DND-41 (cell line): ENCODE results near the gene MMP24.

Experiments
- ATAC-seq: fragments of 200-7000 bp; cut with Tn5 transposase; 3 replicates; pipeline ENCODE4 v1.9.1; 2021; ENCODE audit warnings: low read depth; ENCODE audit not compliant: insufficient read depth
- DNase-seq: peaks from one replicate; pipeline ENCODE4 v3.0.0-alpha.2; 2020
- H2AFZ ChIP-seq: 2 replicates; pipeline ENCODE4 v1.6.0; 2012; ENCODE audit warnings: low read depth, low read length
- H3K27ac ChIP-seq: 2 replicates; pipeline ENCODE4 v1.5.1; 2012; ENCODE audit warnings: low read length, inconsistent platforms
- H3K27me3 ChIP-seq: fragments of 200-600 bp; sonication (generic); 2 replicates; pipeline ENCODE4 v1.6.0; 2012; ENCODE audit warnings: low read length, mild to moderate bottlenecking, inconsistent platforms; ENCODE audit not compliant: insufficient read depth, poor library complexity
- H3K36me3 ChIP-seq: 2 replicates; pipeline ENCODE4 v1.5.1; 2012; ENCODE audit warnings: low read length, inconsistent platforms; ENCODE audit not compliant: insufficient read depth
- H3K4me1 ChIP-seq: 2 replicates; pipeline ENCODE4 v1.5.1; 2012; ENCODE audit warnings: mild to moderate bottlenecking, low read length; ENCODE audit not compliant: insufficient read depth
- H3K4me2 ChIP-seq: 2 replicates; pipeline ENCODE4 v1.6.0; 2012; ENCODE audit warnings: mild to moderate bottlenecking, moderate library complexity, low read length, inconsistent platforms; ENCODE audit not compliant: insufficient read depth
- H3K4me3 ChIP-seq, 2 experiments: fragments of 200-600 bp in 1 of 2; shearing (Covaris generic) in 1 of 2; 2 replicates each; pipeline ENCODE4 v1.5.1; 2012 to 2016; ENCODE audit warnings: inconsistent platforms in 2 of 2, low read length in 2 of 2, mild to moderate bottlenecking in 2 of 2, low read depth in 1 of 2, moderate library complexity in 1 of 2
- H3K79me2 ChIP-seq: 2 replicates; pipeline ENCODE4 v1.6.0; 2012; ENCODE audit warnings: low read length, inconsistent platforms; ENCODE audit not compliant: insufficient read depth
- H3K9ac ChIP-seq: 2 replicates; pipeline ENCODE4 v1.6.0; 2012; ENCODE audit warnings: low read depth, mild to moderate bottlenecking, inconsistent platforms, low read length, moderate library complexity
- H3K9me3 ChIP-seq: 2 replicates; pipeline ENCODE4 v1.5.1; 2012; ENCODE audit warnings: low read length, moderate library complexity, mild to moderate bottlenecking, inconsistent platforms; ENCODE audit not compliant: insufficient read depth, severe bottlenecking
- H4K20me1 ChIP-seq: 2 replicates; pipeline ENCODE4 v1.6.0; 2012; ENCODE audit warnings: low read length; ENCODE audit not compliant: insufficient read depth
- CTCF ChIP-seq: IDR thresholded peaks from 2 replicates; pipeline ENCODE4 v1.5.1; 2012; ENCODE audit warnings: borderline replicate concordance, low read length, moderate library complexity, mild to moderate bottlenecking; ENCODE audit not compliant: poor library complexity, severe bottlenecking; ENCODE audit errors: extremely low read depth
- EZH2 ChIP-seq: IDR thresholded peaks from 3 replicates; pipeline ENCODE4 v1.6.1; 2012; ENCODE audit warnings: borderline replicate concordance, low read depth, mild to moderate bottlenecking, moderate library complexity, low read length, inconsistent platforms; ENCODE audit not compliant: severe bottlenecking

Gene MMP24

GRCh38 chr20:35320396-35321126 lies 94.1 kb downstream of the MMP24 start:
- Histone ChIP-seq H3K4me2 (no peak overlapping the region), H2AFZ (no peak overlapping the region), H3K27me3 (no peaks in the 10 kb centered on the region), H3K4me3 (no peak overlapping the region), H3K9me3 (no peaks in the 10 kb centered on the region), H3K4me1 (no peaks in the 10 kb centered on the region), H3K27ac (no peak overlapping the region), H3K79me2 (no peaks in the 10 kb centered on the region), H4K20me1 (no peaks in the 10 kb centered on the region), H3K9ac (no peak overlapping the region), H3K36me3 (peaks cover 3% of the 10 kb centered on the region; the same call in 1 of the 2 replicates)
- no peak for TF ChIP-seq CTCF
- no peak for TF ChIP-seq EZH2
- ATAC-seq = no peak
- no peak for DNase-seq

GRCh38 chr20:35325401-35325800 lies 98.9 kb downstream of the MMP24 start:
- Histone ChIP-seq H3K4me2 (no peak overlapping the region), H3K79me2 (no peaks in the 10 kb centered on the region), H3K4me1 (no peaks in the 10 kb centered on the region), H3K4me3 (no peak overlapping the region), H3K9me3 (no peaks in the 10 kb centered on the region), H2AFZ (no peak overlapping the region), H4K20me1 (no peaks in the 10 kb centered on the region), H3K27ac (no peak overlapping the region), H3K9ac (no peak overlapping the region), H3K36me3 (peaks cover 7% of the 10 kb centered on the region; the same call in 1 of the 2 replicates), H3K27me3 (no peaks in the 10 kb centered on the region)
- DNase-seq (no peak), ATAC-seq (no peak)
- TF ChIP-seq EZH2 (no peak), CTCF (no peak)

DNA sequence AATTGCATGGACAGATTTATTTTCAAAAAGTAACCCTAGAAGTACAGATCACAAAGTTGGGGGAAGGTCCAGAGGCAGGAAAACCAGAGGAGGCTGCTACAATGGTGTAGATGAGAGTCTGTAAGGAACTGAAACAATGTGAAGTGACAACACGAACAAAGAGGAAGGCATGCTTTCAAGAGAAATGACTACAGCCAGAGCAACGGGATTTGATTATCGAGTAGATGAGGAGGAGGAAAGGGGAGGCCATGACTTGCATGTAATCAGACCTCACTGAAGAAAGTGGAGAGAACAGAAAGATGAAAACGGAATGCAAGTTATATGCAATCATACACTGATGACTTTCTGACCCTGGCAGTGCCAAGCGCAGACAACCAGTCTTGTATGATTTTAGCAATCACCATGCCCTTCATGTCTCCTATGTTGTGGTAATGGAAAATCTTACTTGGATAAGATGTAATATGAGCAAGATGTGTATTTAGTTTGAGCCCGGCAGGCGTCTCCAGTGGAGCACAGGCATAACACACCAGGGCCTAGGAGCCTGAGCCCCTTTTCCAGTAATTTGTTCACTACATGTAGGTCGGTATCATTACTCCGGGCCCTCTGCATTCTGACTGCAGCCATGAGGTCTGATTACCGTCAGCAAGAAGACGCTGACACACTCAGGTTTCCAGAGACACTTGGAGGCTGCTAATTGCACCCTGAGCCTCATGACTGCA lies 99.7 kb downstream of the MMP24 start:
- no peak overlapping the region for H3K27ac ChIP-seq
- ATAC-seq = no peak

More for the DNA sequence above, 99.7 kb downstream of the MMP24 start:
- Histone ChIP-seq H2AFZ (no peak overlapping the region), H3K4me3 (no peak overlapping the region), H4K20me1 (no peaks in the 10 kb centered on the region), H3K9me3 (no peaks in the 10 kb centered on the region), H3K4me2 (no peak overlapping the region), H3K9ac (no peak overlapping the region), H3K4me1 (no peaks in the 10 kb centered on the region), H3K27me3 (no peaks in the 10 kb centered on the region), H3K36me3 (peaks cover 7% of the 10 kb centered on the region; the same call in 1 of the 2 replicates), H3K79me2 (no peaks in the 10 kb centered on the region)
- no peak for DNase-seq
- no peak for TF ChIP-seq EZH2
- TF ChIP-seq CTCF = no peak
